HepG2 (cell line): Measurements from ENCODE around the gene TTC5. TPM values are rescaled to one million over a fixed set of nuclear protein-coding genes. Genes with fewer than 3 reads are reported as not detected.

Experiments used
- ATAC-seq: fragments of 200-7000 bp; cut with Tn5 transposase; 3 replicates; pipeline ENCODE4 v1.9.1; 2020; ENCODE audit warnings: mild to moderate bottlenecking, moderate library complexity
- BruUV-seq: library from RNA; stranded (reverse); fragments of 400-500 nt; replicated peaks from 2 replicates; lab custom pipeline; 2021; lab: Mats Ljungman, UMichigan
- CTCF ChIA-PET: fragments of 300-600 bp; formaldehyde crosslinking; extraction: SDS; loops from one replicate; lab custom pipeline; 2021; ENCODE audit warnings: low total read pairs, inconsistent platforms, low intra/inter-chr PET ratio; lab: Yijun Ruan, JAX
- POLR2A ChIA-PET: fragments of 350-600 bp; sonication (Branson Sonifier 250); formaldehyde crosslinking; loops from one replicate; lab custom pipeline; 2020; ENCODE audit warnings: antibody characterized with exemption, inconsistent platforms; lab: Yijun Ruan, JAX
- DNase-seq: peaks from one replicate; pipeline ENCODE4 v3.0.0-alpha.2; 2015; ENCODE audit warnings: low spot score
- FAIRE-seq: peaks from 3 replicates; lab custom pipeline; 2011; peaks lifted over from hg19 to GRCh38; lab: Jason Lieb, UNC
- H2AFZ ChIP-seq: one replicate; pipeline ENCODE4 v1.6.1; 2011; ENCODE audit warnings: low read length, inconsistent platforms
- H3K27ac ChIP-seq: fragments of 300-600 bp; 3 replicates; pipeline ENCODE4 v1.8.0; 2011; ENCODE audit warnings: mixed run types, mild to moderate bottlenecking, mixed read lengths, low read length, inconsistent platforms; ENCODE audit not compliant: insufficient read depth; ENCODE audit errors: extremely low read length
- H3K27me3 ChIP-seq, 2 experiments: fragments of 200-600 bp in 1 of 2; 2 replicates in 1 of 2; 3 replicates in 1 of 2; pipeline versions ENCODE4 v1.6.0 to v1.8.0; 2011; ENCODE audit warnings: low read length in 2 of 2, mild to moderate bottlenecking in 2 of 2, moderate library complexity in 2 of 2, inconsistent platforms in 1 of 2; ENCODE audit not compliant: insufficient read depth in 2 of 2, control insufficient read depth in 1 of 2
- H3K36me3 ChIP-seq, 2 experiments: fragments of 200-600 bp in 1 of 2; replicated peaks in 1 of 2; 2 replicates in 1 of 2; 3 replicates in 1 of 2; pipeline versions ENCODE4 v1.5.1 to v1.8.0; 2011; ENCODE audit warnings: low read length in 2 of 2, inconsistent platforms in 1 of 2; ENCODE audit not compliant: insufficient read depth in 2 of 2, control insufficient read depth in 1 of 2
- H3K4me1 ChIP-seq: 2 replicates; pipeline ENCODE4 v1.5.1; 2012; ENCODE audit warnings: low read length, inconsistent platforms; ENCODE audit not compliant: insufficient read depth
- H3K4me2 ChIP-seq: 2 replicates; pipeline ENCODE4 v1.6.0; 2011; ENCODE audit warnings: low read depth, low read length, inconsistent platforms
- H3K4me3 ChIP-seq, 3 experiments: fragments of 200-600 bp in 1 of 3; sonication (generic), shearing (Covaris generic) in 1 of 3; replicated peaks in 1 of 3; 2 replicates each; pipeline ENCODE4 v1.5.1; 2011 to 2016; ENCODE audit warnings: low read length in 3 of 3, inconsistent platforms in 2 of 3, low read depth in 2 of 3, mild to moderate bottlenecking in 2 of 3, control low read depth in 1 of 3, mixed read lengths in 1 of 3; ENCODE audit not compliant: insufficient read depth in 1 of 3
- H3K79me2 ChIP-seq: one replicate; pipeline ENCODE4 v1.6.1; 2011; ENCODE audit warnings: low read length, inconsistent platforms; ENCODE audit not compliant: insufficient read depth
- H3K9ac ChIP-seq: 2 replicates; pipeline ENCODE4 v1.6.0; 2011; ENCODE audit warnings: mild to moderate bottlenecking, low read depth, low read length, inconsistent platforms; ENCODE audit not compliant: insufficient read depth
- H3K9me3 ChIP-seq: 2 replicates; pipeline ENCODE4 v1.5.1; 2012; ENCODE audit warnings: mild to moderate bottlenecking, low read length
- H4K20me1 ChIP-seq: 2 replicates; pipeline ENCODE4 v1.6.0; 2011; ENCODE audit warnings: inconsistent platforms, mild to moderate bottlenecking, low read length, moderate library complexity; ENCODE audit not compliant: insufficient read depth
- ARNT2 ChIP-seq: sonication (generic); formaldehyde crosslinking; IDR thresholded peaks from 2 replicates; pipeline ENCODE4 v1.8.0; 2022; ENCODE audit warnings: mild to moderate bottlenecking, low read depth, missing genetic modification reagents, moderate library complexity
- EEA1 ChIP-seq: sonication (generic); formaldehyde crosslinking; IDR thresholded peaks from 2 replicates; pipeline ENCODE4 v1.5.1; 2020; ENCODE audit warnings: mild to moderate bottlenecking, missing genetic modification reagents, borderline replicate concordance
- FOXA3 ChIP-seq: IDR thresholded peaks from 2 replicates; pipeline ENCODE4 v1.6.1; 2016; ENCODE audit warnings: missing genetic modification reagents, missing compliant biosample characterization
- IRF1 ChIP-seq: sonication (generic); formaldehyde crosslinking; IDR thresholded peaks from 2 replicates; pipeline ENCODE4 v1.4.0; 2020; ENCODE audit warnings: low read depth, mild to moderate bottlenecking, missing genetic modification reagents
- MBNL3 ChIP-seq: fragments of 250-450 bp; sonication (Bioruptor Pico); conservative IDR thresholded peaks from 2 replicates; pipeline ENCODE4 v1.8.0; 2022; ENCODE audit warnings: mild to moderate bottlenecking, inconsistent platforms
- PAX8 ChIP-seq: sonication (generic); formaldehyde crosslinking; IDR thresholded peaks from 2 replicates; pipeline ENCODE4 v1.8.0; 2022; ENCODE audit warnings: mild to moderate bottlenecking, missing genetic modification reagents, borderline replicate concordance
- PBX3 ChIP-seq: sonication (generic); formaldehyde crosslinking; IDR thresholded peaks from 2 replicates; pipeline ENCODE4 v1.8.1; 2023; ENCODE audit warnings: missing genetic modification reagents, inconsistent platforms, borderline replicate concordance
- RFX3 ChIP-seq: IDR thresholded peaks from 2 replicates; pipeline ENCODE4 v1.6.1; 2016; ENCODE audit warnings: missing biosample characterization, missing genetic modification reagents
- TFAP4 ChIP-seq: sonication (generic); IDR thresholded peaks from 2 replicates; pipeline ENCODE4 v1.6.1; 2016; ENCODE audit warnings: low read depth, borderline replicate concordance
- TFDP2 ChIP-seq: sonication (generic); formaldehyde crosslinking; IDR thresholded peaks from 2 replicates; pipeline ENCODE4 v1.4.0; 2020; ENCODE audit warnings: missing genetic modification reagents
- TRAFD1 ChIP-seq: sonication (generic); formaldehyde crosslinking; IDR thresholded peaks from 2 replicates; pipeline ENCODE4 v1.5.1; 2020; ENCODE audit warnings: missing genetic modification reagents, mild to moderate bottlenecking, borderline replicate concordance
- ZFP41 ChIP-seq: sonication (generic); formaldehyde crosslinking; IDR thresholded peaks from 2 replicates; pipeline ENCODE4 v1.4.0; 2020; ENCODE audit warnings: mild to moderate bottlenecking, missing genetic modification reagents, borderline replicate concordance
- ZNF446 ChIP-seq: sonication (generic); formaldehyde crosslinking; IDR thresholded peaks from 2 replicates; pipeline ENCODE4 v1.5.0; 2020; ENCODE audit warnings: mild to moderate bottlenecking, missing genetic modification reagents
- ZNF570 ChIP-seq: sonication (generic); formaldehyde crosslinking; IDR thresholded peaks from 2 replicates; pipeline ENCODE4 v1.4.0; 2020; ENCODE audit warnings: mild to moderate bottlenecking, missing genetic modification reagents, borderline replicate concordance
- ZNF841 ChIP-seq: sonication (generic); formaldehyde crosslinking; IDR thresholded peaks from 2 replicates; pipeline ENCODE4 v1.8.1; 2023; ENCODE audit warnings: missing genetic modification reagents, borderline replicate concordance
- WGBS: methylation state at CpG from one replicate; pipeline ENCODE4 v1.1.6; 2017; ENCODE audit warnings: low lambda C conversion rate; 5-methylcytosine and 5-hydroxymethylcytosine counted together
- in situ Hi-C: cut with HindIII; loops from 2 replicates; pipeline ENCODE4 v1.10.0; 2017; ENCODE audit warnings: low pct_unique_long_range_greater_than_20kb; ENCODE audit not compliant: extremely low pct_ligation_motif_present
- intact Hi-C: fragments of 100-400 bp; cut with micrococcal nuclease; formaldehyde crosslinking; loops from one replicate; pipeline ENCODE4 v1.10.0; 2022; ENCODE audit not compliant: unreplicated experiment
- polyA plus RNA-seq, 8 experiments: library from polyadenylated mRNA; depleted of rRNA in 3 of 8; stranded (reverse) in 7 of 8; unstranded in 1 of 8; fragments of >200 nt; fragmentation: Illumina TruSeq in 4 of 8; extraction: Trizol in 4 of 8; gene quantifications; 2 replicates each; pipeline versions ENCODE4 v1.2.1 to v1.2.3, GENCODE V29; 2011 to 2016; ENCODE audit warnings: low read depth in 4 of 8, missing spikeins in 1 of 8, mixed read lengths in 1 of 8; ENCODE audit not compliant: insufficient read depth in 1 of 8
- total RNA-seq, 5 experiments: library from RNA; depleted of rRNA; stranded (reverse); fragments of >200 nt; fragmentation: Illumina TruSeq; extraction: Trizol; gene quantifications; 2 replicates each; pipeline ENCODE4 v1.2.3, GENCODE V29; 2016; ENCODE audit warnings: low read depth in 1 of 5

The TTC5 gene
- total and polyA plus RNA-seq, 2 of the 13 experiments (the other 11 are each of a cell fraction or from before 2014, with no cell fraction given): 8.7 to 28.5 TPM

- TF ChIP-seq PBX3 (CRISPR knock-in tag): no peak
Observed at GRCh38 chr14:20278414-20278813, 27.3 kb downstream of the TTC5 start (continued).

- ChIA-PET POLR2A (no interaction called here), CTCF (no interaction called here)
- Histone ChIP-seq H3K9me3 (peaks cover 32% of the 10 kb centered on the region), H2AFZ (no peak overlapping the region), H3K36me3 (no peaks in the 10 kb centered on the region), H3K4me2 (no peak overlapping the region), H3K4me1 (peaks cover 18% of the 10 kb centered on the region), H3K9ac (no peak overlapping the region), H3K4me3 (no peak overlapping the region), H3K27ac (no peak overlapping the region), H3K27me3 (no peaks in the 10 kb centered on the region), H3K79me2 (no peaks in the 10 kb centered on the region), H4K20me1 (no peaks in the 10 kb centered on the region)
- WGBS: 94% methylated on average over 2 of the region's 2 CpGs
- no peak for ATAC-seq
- no peak for FAIRE-seq
- DNase-seq: no peak
- in situ Hi-C loops: no loop called here
- intact Hi-C loops: no loop called here
- no TSS peak for BruUV-seq
- TF ChIP-seq TFAP4: no peak
- no peak for TF ChIP-seq RFX3
- TF ChIP-seq ZFP41 (CRISPR knock-in tag): no peak
- no peak for TF ChIP-seq EEA1 (CRISPR knock-in tag)
- TF ChIP-seq MBNL3: no peak
- TF ChIP-seq FOXA3: no peak
- no peak for TF ChIP-seq PAX8
- TF ChIP-seq ZNF446: no peak
- no peak for TF ChIP-seq IRF1 (CRISPR knock-in tag)
- TF ChIP-seq ZNF841 (CRISPR knock-in tag): no peak
- no peak for TF ChIP-seq TFDP2
- TF ChIP-seq ZNF570 (CRISPR knock-in tag): no peak
- no peak for TF ChIP-seq ARNT2 (CRISPR knock-in tag)
- TF ChIP-seq TRAFD1 (CRISPR knock-in tag): no peak
Observed at GRCh38 chr14:20277409-20277808, 28.3 kb downstream of the TTC5 start.
